Vagina (tissue), 2 donors: ENCODE measurements around the gene SIRT3.

ENCODE experiments used
- CTCF ChIP-seq, 3 experiments: fragments of 450-650 bp in 2 of 3; fragments of 200-600 bp in 1 of 3; sonication (generic) in 1 of 3; IDR thresholded peaks; one replicate each; pipeline ENCODE4 v1.5.1; 2017 to 2019; ENCODE audit warnings: antibody characterized with exemption in 3 of 3, mild to moderate bottlenecking in 2 of 3, moderate library complexity in 2 of 3
- POLR2A ChIP-seq, 2 donors: fragments of 450-650 bp; IDR thresholded peaks; one replicate each; pipeline ENCODE4 v1.6.1; 2017; ENCODE audit warnings: antibody characterized with exemption in 2 of 2, mild to moderate bottlenecking in 2 of 2, moderate library complexity in 2 of 2
- POLR2AphosphoS5 ChIP-seq, 2 donors: sonication (generic); formaldehyde crosslinking; IDR thresholded peaks; one replicate each; pipeline ENCODE4 v1.9.0; 2017; ENCODE audit warnings: antibody characterized with exemption in 2 of 2, mild to moderate bottlenecking in 2 of 2, low read depth in 1 of 2; ENCODE audit not compliant: insufficient read depth in 1 of 2

- TF ChIP-seq POLR2A (IDR thresholded peaks at IDR 0.05) (no peak), CTCF (IDR thresholded peaks at IDR 0.05) (no peak), POLR2AphosphoS5 (IDR thresholded peaks at IDR 0.05; ENCODE audit: insufficient read depth in 1 of 2, low read depth in 1 of 2) (no peak)
Measured at GRCh38 chr11:253160-253885, 17.2 kb upstream of the SIRT3 start.
